GM18502 (cell line): Measurements from ENCODE around the gene HAVCR1.
"Not testable (repeated sequence)": the region's sequence is repeated elsewhere in the genome, so short reads cannot be mapped to it uniquely, and the experiment has no call there.

Source experiments
- ATAC-seq: cut with Tn5 transposase; IDR thresholded peaks from one replicate; pipeline ENCODE4 v1.9.1; 2021; ENCODE audit warnings: mild to moderate bottlenecking; ENCODE audit not compliant: unreplicated experiment, poor library complexity

HAVCR1 gene

DNA sequence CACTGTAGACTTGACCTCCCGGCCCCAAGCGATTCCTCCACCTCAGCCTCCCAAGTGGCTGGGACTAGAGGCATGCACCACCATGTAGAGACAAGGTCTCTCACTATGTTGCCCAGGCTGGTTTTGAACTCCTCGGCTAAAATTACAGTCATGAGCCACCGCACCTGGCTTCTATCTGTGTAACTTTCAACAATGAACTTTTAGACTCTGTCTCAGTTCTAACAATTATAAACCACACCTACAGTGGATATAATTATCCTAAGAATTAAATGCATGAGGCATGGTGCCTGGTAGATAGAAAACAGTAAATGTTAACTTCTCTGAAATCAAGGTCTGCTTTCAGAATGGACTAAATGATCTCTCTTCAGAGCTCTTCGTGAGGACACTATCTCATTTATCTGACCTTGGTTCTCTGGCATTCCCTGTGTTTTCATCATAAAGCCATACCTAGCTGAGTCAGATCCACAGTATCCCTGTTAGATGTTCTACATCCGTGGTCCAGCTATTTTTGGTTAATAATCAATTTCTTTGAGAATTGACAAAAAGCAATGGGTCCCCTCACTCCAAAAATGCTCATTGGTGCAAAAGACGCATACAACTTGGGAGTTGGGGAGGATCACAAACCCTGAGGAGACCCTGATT lies 7.2 kb downstream of the HAVCR1 start:
- ATAC-seq = no peak

GRCh38 chr5:157050050-157050449 lies 8.9 kb downstream of the HAVCR1 start:
- peak; percentile 82 for ATAC-seq

GRCh38 chr5:157049605-157050004 lies 9.3 kb downstream of the HAVCR1 start:
- ATAC-seq = peak; percentile 28

DNA sequence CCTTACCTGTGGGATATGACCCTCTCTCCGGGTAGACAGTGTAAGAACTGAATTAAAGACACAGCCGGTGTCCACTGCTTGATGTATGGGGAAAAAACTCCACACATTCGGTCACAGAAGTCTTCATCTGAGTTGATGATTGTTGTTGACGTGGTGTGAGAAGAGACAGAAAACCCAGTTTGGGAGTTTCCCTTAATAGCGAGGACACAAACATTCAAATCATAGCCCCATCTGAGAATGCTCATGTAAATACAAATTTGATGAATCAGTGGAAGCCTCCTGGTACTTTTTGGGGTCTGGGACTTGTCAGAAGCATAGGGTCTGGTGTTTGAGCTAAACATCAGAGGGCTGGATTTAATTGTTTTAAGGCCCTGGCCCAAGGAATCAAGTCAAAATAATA lies 11.0 kb downstream of the HAVCR1 start:
- ATAC-seq = peak; percentile 49

- ATAC-seq = not testable (repeated sequence)
Observed at GRCh38 chr5:157047016-157047415, 11.9 kb downstream of the HAVCR1 start.

DNA sequence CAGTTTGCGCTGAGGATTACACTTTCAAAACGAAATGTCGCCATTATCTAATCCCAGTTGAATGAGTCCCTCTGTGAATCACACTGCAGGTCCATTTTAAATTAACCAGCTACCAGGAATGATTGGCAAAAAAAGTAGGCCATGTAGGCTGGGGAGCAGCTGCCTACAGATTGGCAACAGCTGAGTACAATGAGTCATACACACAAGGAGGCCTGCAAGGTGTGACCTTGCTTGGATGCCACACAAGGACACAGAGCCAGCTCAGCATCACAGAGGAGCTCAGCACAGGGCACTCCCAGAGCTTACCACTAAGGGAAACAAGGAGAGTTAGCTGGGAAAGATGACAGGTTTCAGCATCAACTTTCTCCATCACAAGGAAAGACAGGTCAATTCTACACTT lies 12.9 kb downstream of the HAVCR1 start:
- no peak for ATAC-seq

DNA sequence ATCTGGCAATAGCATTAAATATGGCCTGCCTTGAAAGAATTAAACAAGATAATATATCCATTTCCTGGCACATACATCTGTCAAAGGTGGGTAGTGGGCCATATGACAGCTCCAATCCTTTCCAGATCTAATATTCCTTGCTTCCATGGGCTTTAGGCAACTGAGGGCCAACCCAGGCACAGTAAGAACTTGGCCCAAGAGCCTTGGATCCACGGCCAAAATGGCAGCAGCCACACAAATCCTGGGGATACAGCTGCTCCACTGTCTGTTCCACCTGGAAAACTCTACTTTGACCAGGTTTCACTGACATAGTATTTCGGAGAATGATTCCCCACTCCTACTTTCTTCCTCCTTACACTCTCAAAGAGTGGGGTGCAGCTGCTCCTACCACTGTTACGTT lies 13.3 kb downstream of the HAVCR1 start:
- no peak for ATAC-seq

DNA sequence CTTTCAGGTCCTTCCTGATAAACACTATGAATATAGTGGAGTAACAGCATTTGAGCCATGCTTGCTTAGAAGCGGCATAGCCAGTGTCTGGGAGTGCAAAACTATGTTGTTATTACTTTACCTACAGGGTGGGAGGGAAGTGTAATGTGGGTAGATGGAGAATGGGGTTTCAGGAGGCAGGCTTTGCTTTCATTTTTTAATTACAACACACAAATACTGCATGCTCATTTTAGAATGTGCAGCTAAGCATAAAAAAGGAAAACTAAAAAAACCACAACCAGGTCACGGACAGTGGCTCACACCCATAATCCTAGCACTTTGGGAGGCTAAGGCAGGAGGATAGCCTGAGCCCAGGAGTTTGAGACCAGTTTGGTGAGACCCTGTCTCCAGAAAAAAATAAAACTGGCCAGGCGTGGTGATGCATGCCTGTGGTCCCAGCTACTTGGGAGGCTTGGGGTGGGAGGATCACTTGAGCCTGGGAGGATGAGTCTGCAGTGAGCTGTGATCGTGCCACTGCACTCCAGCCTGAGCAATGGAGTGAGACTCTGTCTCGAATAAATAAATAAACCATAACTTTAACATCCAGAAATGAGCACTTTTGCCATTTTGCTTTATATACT lies 20.2 kb downstream of the HAVCR1 start:
- peak; percentile 71 for ATAC-seq

DNA sequence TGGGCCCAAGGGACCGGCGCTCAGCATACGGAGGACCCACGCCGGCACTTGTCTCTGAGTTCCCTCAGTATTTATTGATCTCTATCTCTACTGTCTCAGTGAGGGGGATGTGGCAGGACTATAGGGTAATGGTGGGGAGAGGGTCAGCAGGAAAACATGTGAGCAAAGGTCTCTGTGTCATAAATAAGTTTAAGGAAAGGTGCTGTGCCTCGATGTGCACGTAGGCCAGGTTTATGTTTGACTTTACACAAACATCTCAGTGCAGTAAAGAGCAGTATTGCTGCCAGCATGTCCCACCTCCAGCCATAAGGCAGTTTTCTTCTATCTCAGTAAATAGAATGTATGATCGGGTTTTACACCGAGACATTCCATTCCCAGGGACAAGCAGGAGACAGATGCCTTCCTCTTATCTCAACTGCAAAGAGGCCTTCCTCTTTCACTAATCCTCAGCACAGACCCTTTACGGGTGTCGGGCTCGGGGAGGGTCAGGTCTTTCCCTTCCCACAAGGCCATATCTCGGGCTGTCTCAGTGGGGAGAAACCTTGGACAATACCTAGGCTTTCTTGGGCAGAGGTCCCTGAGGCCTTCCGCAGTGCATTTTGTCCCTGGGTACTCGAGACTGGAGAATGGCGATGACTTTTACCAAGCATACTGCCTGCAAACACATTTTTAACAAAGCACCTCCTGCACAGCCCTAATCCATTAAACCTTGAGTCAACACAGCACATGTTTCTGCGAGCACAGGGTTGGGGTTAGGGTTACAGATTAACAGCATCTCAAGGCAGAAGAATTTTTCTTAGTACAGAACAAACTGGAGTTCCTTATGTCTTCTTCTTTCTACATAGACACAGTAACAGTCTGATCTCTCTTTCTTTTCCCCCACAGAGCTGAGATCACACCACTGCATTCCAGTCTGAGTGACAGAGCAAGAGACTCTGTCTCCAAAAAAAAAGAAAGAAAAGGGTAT lies 24.5 kb downstream of the HAVCR1 start:
- not testable (repeated sequence) for ATAC-seq

DNA sequence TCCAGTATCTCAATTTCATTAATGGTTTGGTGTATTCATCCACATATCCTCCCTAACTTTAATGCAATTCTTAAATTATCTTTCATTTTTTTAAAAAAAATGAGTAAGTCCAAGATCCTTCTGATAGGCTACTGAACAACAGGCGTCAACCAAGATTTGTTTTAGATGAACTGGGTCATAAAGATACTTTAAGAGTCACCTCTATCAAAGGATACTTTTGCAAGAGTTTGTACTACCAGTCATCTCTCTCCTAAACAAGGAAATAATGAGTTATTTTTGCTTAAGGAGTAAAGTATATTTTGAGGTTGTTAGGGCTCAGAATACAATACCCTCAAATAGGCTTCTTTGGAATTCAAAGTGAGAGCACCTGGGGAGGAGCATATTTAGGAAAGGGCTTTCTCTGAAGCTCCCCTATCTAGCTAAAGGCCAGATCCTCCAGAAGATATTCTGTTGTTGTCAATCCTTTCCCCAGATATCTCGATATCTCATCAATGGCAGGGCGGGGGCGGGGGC lies 25.8 kb downstream of the HAVCR1 start:
- ATAC-seq = no peak

DNA sequence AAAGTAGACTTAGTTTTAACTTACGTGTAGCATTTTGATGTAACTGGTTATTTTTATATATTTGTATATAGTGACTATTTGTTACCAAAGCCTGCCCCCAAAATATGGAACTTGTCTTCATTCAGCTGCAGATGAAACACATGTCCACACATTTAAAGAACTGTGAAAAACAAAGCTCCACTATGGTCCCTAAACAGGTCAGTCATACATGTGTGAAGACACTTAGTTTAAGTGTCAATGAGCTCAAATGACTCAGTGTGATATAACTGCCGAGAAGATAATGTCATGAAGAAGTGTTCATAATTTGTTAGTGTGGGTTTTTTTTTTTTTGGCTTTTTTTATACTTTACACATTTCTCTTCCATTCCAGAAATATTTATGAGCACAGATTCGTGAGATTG lies 28.2 kb downstream of the HAVCR1 start:
- ATAC-seq = no peak

GRCh38 chr5:157029457-157029856 lies 29.5 kb downstream of the HAVCR1 start:
- no peak for ATAC-seq

DNA sequence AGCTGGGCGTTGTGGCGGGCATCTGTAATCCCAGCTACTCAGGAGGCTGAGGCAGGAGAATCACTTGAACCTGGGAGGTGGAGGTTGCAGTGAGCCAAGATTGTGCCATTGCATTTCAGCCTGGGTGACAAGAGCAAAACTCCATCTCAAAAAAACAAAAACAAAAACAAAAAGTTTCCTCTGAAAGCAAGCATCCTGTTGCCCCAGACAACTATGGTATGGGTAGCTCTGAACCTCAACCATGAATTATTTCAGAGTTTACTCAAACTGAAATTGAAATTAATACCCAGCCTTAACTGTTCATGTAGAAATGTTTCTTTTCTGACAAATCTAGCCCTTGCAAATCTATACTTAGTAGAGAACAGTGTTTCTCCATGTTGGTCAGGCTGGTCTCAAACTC lies 31.3 kb downstream of the HAVCR1 start:
- peak; percentile 91 for ATAC-seq

GRCh38 chr5:157026789-157027424 lies 32.0 kb downstream of the HAVCR1 start:
- ATAC-seq = no peak

GRCh38 chr5:157025093-157025698 lies 33.7 kb downstream of the HAVCR1 start:
- peak; percentile 43 for ATAC-seq

GRCh38 chr5:157024208-157024959 lies 34.5 kb downstream of the HAVCR1 start:
- ATAC-seq = no peak

GRCh38 chr5:157022024-157022423 lies 36.9 kb downstream of the HAVCR1 start:
- no peak for ATAC-seq

GRCh38 chr5:157020511-157021222 lies 38.2 kb downstream of the HAVCR1 start:
- no peak for ATAC-seq

- no peak for ATAC-seq
Observed at GRCh38 chr5:157020002-157020401, 38.9 kb downstream of the HAVCR1 start.
